OCI-M2 (cell line): ENCODE measurements around the gene SMG6.
"Not testable (repeated sequence)": the region's sequence is repeated elsewhere in the genome, so short reads cannot be mapped to it uniquely, and the experiment has no call there.

Experiments used
- DNase-seq: peaks from one replicate; lab custom pipeline; 2025; ENCODE audit not compliant: unreplicated experiment; lab: John Stamatoyannopoulos, UW

Gene SMG6

DNA sequence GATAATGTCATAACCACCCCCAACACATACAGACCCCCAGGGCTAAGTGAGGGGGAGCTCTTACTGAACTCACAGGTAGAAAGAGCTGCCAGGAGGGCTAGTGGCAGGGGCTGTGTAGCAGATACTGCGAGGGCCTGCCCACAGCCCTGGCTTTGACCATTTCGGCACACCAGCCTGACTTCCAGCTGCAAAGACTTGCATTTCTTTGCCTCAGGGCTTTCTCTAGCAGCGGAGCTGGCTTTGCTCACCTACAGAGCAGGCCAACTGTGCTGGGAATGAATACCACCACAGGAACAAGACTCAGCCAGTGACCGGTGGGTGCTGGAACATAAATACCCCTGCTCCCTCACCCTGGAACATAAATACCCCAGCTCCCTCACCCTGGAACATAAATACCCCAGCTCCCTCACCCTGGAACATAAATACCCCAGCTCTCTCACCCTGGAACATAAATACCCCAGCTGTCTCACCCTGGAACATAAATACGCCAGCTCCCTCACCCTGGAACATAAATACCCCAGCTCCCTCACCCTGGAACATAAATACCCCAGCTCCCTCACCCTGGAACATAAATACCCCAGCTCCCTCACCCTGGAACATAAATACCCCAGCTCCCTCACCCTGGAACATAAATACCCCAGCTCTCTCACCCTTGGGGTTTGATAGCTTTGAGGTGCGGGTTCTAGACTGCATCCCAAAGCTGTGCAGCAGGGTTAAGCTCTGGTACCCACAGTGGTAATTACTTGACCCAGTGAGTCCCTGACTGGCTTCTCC, 290.2 kb downstream of the SMG6 start:
- not testable (repeated sequence) for DNase-seq

GRCh38 chr17:2012499-2012898, 291.1 kb downstream of the SMG6 start:
- no peak for DNase-seq

DNA sequence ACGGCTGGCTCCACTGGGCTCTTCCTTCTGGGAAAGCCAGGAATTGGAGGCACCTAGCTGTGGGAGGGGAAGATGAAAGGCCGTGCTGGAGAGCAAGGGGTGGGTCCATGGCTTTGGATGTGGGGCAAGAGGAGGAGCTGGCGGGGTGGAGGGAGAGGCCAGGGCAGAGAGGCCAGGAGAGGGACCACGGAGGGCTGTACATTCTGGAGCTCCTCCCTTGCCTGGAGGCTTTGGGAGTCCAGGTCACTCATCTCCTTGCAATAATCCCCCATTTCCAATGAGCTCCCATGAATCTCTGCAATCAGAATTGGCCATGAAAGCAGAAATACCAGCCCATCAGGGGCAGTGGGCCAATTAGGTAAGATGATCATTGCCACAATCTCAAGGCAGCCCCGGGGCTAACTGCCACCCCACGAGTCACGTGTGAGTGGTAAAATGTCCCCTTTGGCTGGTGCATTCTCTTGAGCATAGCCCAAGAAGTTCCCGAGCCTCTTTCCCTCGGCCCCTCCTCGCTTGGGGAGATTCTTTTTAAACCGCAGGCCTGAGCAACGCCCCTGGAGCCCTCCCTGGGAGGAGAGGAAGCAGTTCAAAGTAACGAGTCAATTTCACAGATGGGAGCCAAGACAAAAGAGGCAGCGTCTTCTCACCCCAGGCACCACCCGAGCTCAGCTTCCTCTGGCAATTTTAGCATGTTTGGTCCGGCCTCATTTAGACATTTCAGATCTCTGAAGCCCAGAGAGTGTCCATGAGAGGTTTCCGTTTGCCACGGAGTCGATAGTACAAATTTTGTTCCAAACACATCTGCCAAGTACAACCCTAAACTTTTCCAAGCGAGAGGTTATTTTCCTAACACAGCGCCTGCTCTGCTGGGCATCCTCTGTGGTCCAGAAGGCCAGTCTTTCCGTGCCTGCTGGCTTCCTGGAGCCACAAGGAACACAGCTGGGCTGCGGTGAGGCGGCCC, 291.9 kb downstream of the SMG6 start:
- no peak for DNase-seq
